ENCODE data around the gene HCK. TPM values are rescaled to one million over a fixed set of nuclear protein-coding genes. Genes with fewer than 3 reads are reported as not detected.

The HCK gene
- polyA plus RNA-seq, 1 experiment: not detected

- ChIA-PET POLR2A (no interaction called here), CTCF (no interaction called here)
- Histone ChIP-seq H3K4me3 (ENCODE audit: low read depth, low read length) (peak overlapping the region; percentile 92), H3K9me3 (ENCODE audit: control insufficient read depth, insufficient read depth, low read length) (no peaks in the 10 kb centered on the region; the same call in 1 of the 2 replicates), H3K27me3 (ENCODE audit: control insufficient read depth, insufficient read depth, low read length) (peaks cover 2% of the 10 kb centered on the region), H3K27ac (ENCODE audit: low read depth, low read length) (no peak overlapping the region)
- no peak for TF ChIP-seq CTCF (IDR thresholded peaks at IDR 0.05; ENCODE audit: low read depth, low read length)
- DNase-seq (ENCODE audit: low read depth, low spot score): no peak
Measured at GRCh38 chr20:32110727-32111126, 58.7 kb downstream of the HCK start.

GRCh38 chr20:32111156-32111686, 59.2 kb downstream of the HCK start:
- TF ChIP-seq CTCF (IDR thresholded peaks at IDR 0.05; ENCODE audit: low read depth, low read length): no peak
- DNase-seq (ENCODE audit: low read depth, low spot score): no peak
- Histone ChIP-seq H3K9me3 (ENCODE audit: control insufficient read depth, insufficient read depth, low read length) (no peaks in the 10 kb centered on the region; the same call in 1 of the 2 replicates), H3K27me3 (ENCODE audit: control insufficient read depth, insufficient read depth, low read length) (no peaks in the 10 kb centered on the region), H3K4me3 (ENCODE audit: low read depth, low read length) (peak overlapping the region; percentile 92; the same call in 1 of the 2 replicates), H3K27ac (ENCODE audit: low read depth, low read length) (no peak overlapping the region)
- CTCF ChIA-PET: no interaction called here
- POLR2A ChIA-PET: no interaction called here

- H3K27ac ChIP-seq (ENCODE audit: low read depth, low read length): no peak overlapping the region
- ChIA-PET CTCF (no interaction called here), POLR2A (no interaction called here)
- H3K9me3 ChIP-seq (ENCODE audit: control insufficient read depth, insufficient read depth, low read length): no peaks in the 10 kb centered on the region; the same call in 1 of the 2 replicates
- H3K27me3 ChIP-seq (ENCODE audit: control insufficient read depth, insufficient read depth, low read length): no peaks in the 10 kb centered on the region
- DNase-seq (ENCODE audit: low read depth, low spot score): no peak
- H3K4me3 ChIP-seq (ENCODE audit: low read depth, low read length): no peak overlapping the region
- TF ChIP-seq CTCF (IDR thresholded peaks at IDR 0.05; ENCODE audit: low read depth, low read length): no peak
Measured at GRCh38 chr20:32111753-32112152, 59.7 kb downstream of the HCK start.

- ChIA-PET POLR2A (no interaction called here), CTCF (interaction anchor here (0.5 to 1.4 kb wide), 2 partner anchors 22 to 260 kb away, joined by 3 to 5 read pairs; no protein-coding TSS in a partner anchor)
Measured at GRCh38 chr20:32112841-32113240, 60.8 kb downstream of the HCK start.

More at GRCh38 chr20:32112841-32113240, 60.8 kb downstream of the HCK start:
- DNase-seq (ENCODE audit: low read depth, low spot score): no peak
- Histone ChIP-seq H3K9me3 (ENCODE audit: control insufficient read depth, insufficient read depth, low read length) (no peaks in the 10 kb centered on the region; the same call in 1 of the 2 replicates), H3K27me3 (ENCODE audit: control insufficient read depth, insufficient read depth, low read length) (no peaks in the 10 kb centered on the region), H3K27ac (ENCODE audit: low read depth, low read length) (no peak overlapping the region), H3K4me3 (ENCODE audit: low read depth, low read length) (no peak overlapping the region)
- TF ChIP-seq CTCF (IDR thresholded peaks at IDR 0.05; ENCODE audit: low read depth, low read length): no peak
